ENCODE measurements around the gene TMEM63C. TPM values are rescaled to one million over a fixed set of nuclear protein-coding genes. Genes with fewer than 3 reads are reported as not detected.

TMEM63C gene
- total RNA-seq, 2 donors from 2014 or later: 1.1 to 1.6 TPM

- Mint-ChIP-seq H3K36me3 (ENCODE audit: low read depth) (peaks cover 14% of the 10 kb centered on the region), H3K9me3 (no peaks in the 10 kb centered on the region), H3K27ac (no peak overlapping the region), H3K4me1 (peaks cover 31% of the 10 kb centered on the region), H3K27me3 (ENCODE audit: insufficient read depth) (no peaks in the 10 kb centered on the region), H3K4me3 (no peak overlapping the region)
- TF ChIP-seq, protein P1, sequence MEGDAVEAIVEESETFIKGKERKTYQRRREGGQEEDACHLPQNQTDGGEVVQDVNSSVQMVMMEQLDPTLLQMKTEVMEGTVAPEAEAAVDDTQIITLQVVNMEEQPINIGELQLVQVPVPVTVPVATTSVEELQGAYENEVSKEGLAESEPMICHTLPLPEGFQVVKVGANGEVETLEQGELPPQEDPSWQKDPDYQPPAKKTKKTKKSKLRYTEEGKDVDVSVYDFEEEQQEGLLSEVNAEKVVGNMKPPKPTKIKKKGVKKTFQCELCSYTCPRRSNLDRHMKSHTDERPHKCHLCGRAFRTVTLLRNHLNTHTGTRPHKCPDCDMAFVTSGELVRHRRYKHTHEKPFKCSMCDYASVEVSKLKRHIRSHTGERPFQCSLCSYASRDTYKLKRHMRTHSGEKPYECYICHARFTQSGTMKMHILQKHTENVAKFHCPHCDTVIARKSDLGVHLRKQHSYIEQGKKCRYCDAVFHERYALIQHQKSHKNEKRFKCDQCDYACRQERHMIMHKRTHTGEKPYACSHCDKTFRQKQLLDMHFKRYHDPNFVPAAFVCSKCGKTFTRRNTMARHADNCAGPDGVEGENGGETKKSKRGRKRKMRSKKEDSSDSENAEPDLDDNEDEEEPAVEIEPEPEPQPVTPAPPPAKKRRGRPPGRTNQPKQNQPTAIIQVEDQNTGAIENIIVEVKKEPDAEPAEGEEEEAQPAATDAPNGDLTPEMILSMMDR (conservative IDR thresholded peaks at IDR 0.05): no peak
- no peaks in the 10 kb centered on the region for H3K27me3 ChIP-seq (ENCODE audit: control insufficient read depth, insufficient read depth, low read length, poor library complexity, severe bottlenecking)
- peak overlapping the region; percentile 99 for H3K27ac ChIP-seq (ENCODE audit: low read depth, low read length)
- H3K4me1 ChIP-seq (ENCODE audit: control insufficient read depth, insufficient read depth, low read length): peaks cover 8% of the 10 kb centered on the region
- no peaks in the 10 kb centered on the region for H3K9me3 ChIP-seq (ENCODE audit: control insufficient read depth, low read length)
- WGBS, 2 experiments (ENCODE audit: insufficient coverage in 1 of 2, insufficient read length in 1 of 2): 55 to 83% methylated on average over 3 of the region's 3 CpGs
- H3K4me3 ChIP-seq (ENCODE audit: low read length): no peak overlapping the region
- H3K36me3 ChIP-seq (ENCODE audit: control insufficient read depth, insufficient read depth, low read length): peaks cover 32% of the 10 kb centered on the region
- no peak overlapping the region for H3K9ac ChIP-seq (ENCODE audit: extremely low read depth, low read length, poor library complexity, severe bottlenecking)
- DNase-seq: no peak
Measured at GRCh38 chr14:77306416-77306815, 124.8 kb downstream of the TMEM63C start.

DNA sequence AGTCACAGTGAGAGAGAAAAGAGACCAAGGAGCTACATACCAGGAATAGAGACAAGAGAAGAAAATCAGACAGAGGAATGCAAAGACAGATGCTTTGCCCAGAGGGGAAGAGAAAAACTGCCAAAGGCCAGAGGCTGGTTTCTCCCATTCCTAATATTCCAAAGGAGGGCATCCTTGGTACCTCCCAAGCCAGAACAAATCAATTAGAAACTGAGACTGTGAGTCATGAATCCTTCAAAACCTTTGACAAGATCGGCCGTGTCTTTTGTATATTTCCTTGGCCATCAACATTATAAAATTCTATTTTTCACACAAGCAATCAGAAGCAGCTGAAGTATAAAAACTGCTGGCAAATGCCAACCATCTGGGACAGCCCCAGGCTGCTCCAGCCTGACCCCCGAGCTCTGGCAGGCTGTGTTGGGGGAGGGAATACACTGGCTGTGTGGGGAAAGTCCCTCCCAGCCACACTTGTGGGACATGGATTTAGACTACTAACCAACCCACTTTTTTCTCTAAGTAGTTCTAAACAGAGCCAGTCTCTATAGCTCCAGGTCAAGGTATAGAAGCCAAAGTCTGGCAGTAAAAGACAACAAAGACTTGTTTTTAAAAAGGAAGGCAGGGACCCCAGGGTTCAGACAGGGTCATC, 125.4 kb downstream of the TMEM63C start:
- H3K4me3 ChIP-seq (ENCODE audit: low read length): no peak overlapping the region
- Mint-ChIP-seq H3K4me1 (peaks cover 34% of the 10 kb centered on the region), H3K27me3 (ENCODE audit: insufficient read depth) (no peaks in the 10 kb centered on the region), H3K36me3 (ENCODE audit: low read depth) (peaks cover 17% of the 10 kb centered on the region), H3K4me3 (no peak overlapping the region), H3K27ac (no peak overlapping the region), H3K9me3 (no peaks in the 10 kb centered on the region)
- H3K4me1 ChIP-seq (ENCODE audit: control insufficient read depth, insufficient read depth, low read length): peaks cover 7% of the 10 kb centered on the region
- no peaks in the 10 kb centered on the region for H3K9me3 ChIP-seq (ENCODE audit: control insufficient read depth, low read length)
- DNase-seq: no peak
- TF ChIP-seq, protein P1 (conservative IDR thresholded peaks at IDR 0.05): no peak
- H3K36me3 ChIP-seq (ENCODE audit: control insufficient read depth, insufficient read depth, low read length): peaks cover 36% of the 10 kb centered on the region
- 0 to 83% methylated on average over 1 to 3 of the region's 3 CpGs for WGBS, 2 experiments (ENCODE audit: insufficient coverage in 1 of 2, insufficient read length in 1 of 2)
- H3K9ac ChIP-seq (ENCODE audit: extremely low read depth, low read length, poor library complexity, severe bottlenecking): no peak overlapping the region
- peak overlapping the region; percentile 99 for H3K27ac ChIP-seq (ENCODE audit: low read depth, low read length)
- no peaks in the 10 kb centered on the region for H3K27me3 ChIP-seq (ENCODE audit: control insufficient read depth, insufficient read depth, low read length, poor library complexity, severe bottlenecking)

Small RNA genes within 50 kb of the gene (microRNA-seq; reads per million reads assigned to microRNA genes)
- gene MIR1260A (ENCODE audit: borderline microRNAs expressed): not detected

Other genes starting within 250 kb of the TMEM63C start
- gene IRF2BPL, start 153.1 kb upstream of the TMEM63C start, total RNA-seq: 10 to 100 TPM; 34.2 to 44.3 TPM
- gene CIPC, start 83.5 kb upstream of the TMEM63C start, total RNA-seq: 10 to 100 TPM; 16.2 to 22.5 TPM
- 1 to 10 TPM in 1 of 2 donors, under 1 TPM in 1; 0.38 to 1.7 TPM for gene ZDHHC22, start 40.0 kb upstream of the TMEM63C start, total RNA-seq
- not detected for gene NGB, start 89.4 kb downstream of the TMEM63C start, total RNA-seq
- gene POMT2, start 139.1 kb downstream of the TMEM63C start, total RNA-seq: 10 to 100 TPM; 58.5 to 70.6 TPM
- 10 to 100 TPM; 38.3 to 40.4 TPM for gene GSTZ1, start 139.2 kb downstream of the TMEM63C start, total RNA-seq
- 10 to 100 TPM; 20.5 to 27.6 TPM for gene TMED8, start 195.3 kb downstream of the TMEM63C start, total RNA-seq
- 1 to 10 TPM; 4.3 to 5.5 TPM for gene SAMD15, start 195.6 kb downstream of the TMEM63C start, total RNA-seq
- under 1 TPM; 0.49 to 0.92 TPM for gene NOXRED1, start 241.7 kb downstream of the TMEM63C start, total RNA-seq

Measured in endodermal cell (in vitro differentiated cells).